SU-DHL-6 (cell line): ENCODE measurements around the gene SIX3.
A peak's percentile ranks its signal among the peaks of the same experiment; 100 is the strongest.

Experiments
- H2AFZ ChIP-seq: fragments of 200-600 bp; sonication (generic); 2 replicates; pipeline ENCODE4 v1.6.1; 2014; ENCODE audit warnings: low read depth, mild to moderate bottlenecking, moderate library complexity, mixed read lengths, antibody characterized with exemption, low read length; ENCODE audit not compliant: severe bottlenecking
- H3F3A ChIP-seq: fragments of 200-600 bp; shearing (Covaris generic); 2 replicates; pipeline ENCODE4 v1.6.0; 2016; ENCODE audit warnings: antibody characterized with exemption, mild to moderate bottlenecking; ENCODE audit not compliant: insufficient read depth
- H3K27ac ChIP-seq: fragments of 200-600 bp; sonication (generic); 2 replicates; pipeline ENCODE4 v1.5.1; 2016; ENCODE audit warnings: low read depth, mild to moderate bottlenecking, low read length, moderate library complexity, mixed read lengths
- H3K27me3 ChIP-seq: fragments of 200-600 bp; sonication (generic), shearing (Covaris generic); 2 replicates; pipeline ENCODE4 v1.6.0; 2014; ENCODE audit warnings: mild to moderate bottlenecking, low read length
- H3K36me3 ChIP-seq: fragments of 200-600 bp; sonication (generic); 2 replicates; pipeline ENCODE4 v1.6.1; 2014; ENCODE audit warnings: mild to moderate bottlenecking, low read length, mixed read lengths
- H3K4me2 ChIP-seq: fragments of 300-600, 200-600 bp; shearing (Covaris generic), sonication (generic); 2 replicates; pipeline ENCODE4 v1.6.0; 2014; ENCODE audit warnings: low read length, low read depth, mild to moderate bottlenecking; ENCODE audit not compliant: poor library complexity, severe bottlenecking
- H3K4me3 ChIP-seq: fragments of 200-600 bp; sonication (generic); 2 replicates; pipeline ENCODE4 v1.5.1; 2014; ENCODE audit warnings: antibody characterized with exemption, low read length, mild to moderate bottlenecking, mixed read lengths; ENCODE audit not compliant: insufficient read depth, poor library complexity, severe bottlenecking
- H3K79me2 ChIP-seq: fragments of 200-600 bp; sonication (generic); 2 replicates; pipeline ENCODE4 v1.6.1; 2014; ENCODE audit warnings: mild to moderate bottlenecking, low read length, moderate library complexity; ENCODE audit not compliant: insufficient read depth
- H3K9ac ChIP-seq: fragments of 200-600 bp; sonication (generic); 2 replicates; pipeline ENCODE4 v1.7.0; 2014; ENCODE audit warnings: mild to moderate bottlenecking, low read length
- H3K9me2 ChIP-seq: fragments of 200-600 bp; sonication (generic); replicated peaks from 2 replicates; pipeline ENCODE4 v1.6.1; 2014; ENCODE audit warnings: low read length; ENCODE audit not compliant: insufficient read depth
- H3K9me3 ChIP-seq: fragments of 200-600 bp; sonication (generic); 2 replicates; pipeline ENCODE4 v1.6.1; 2014; ENCODE audit warnings: low read length, mixed read lengths; ENCODE audit not compliant: insufficient read depth
- H4K20me1 ChIP-seq: fragments of 200-600 bp; sonication (generic); 2 replicates; pipeline ENCODE4 v1.6.1; 2014; ENCODE audit warnings: low read depth, mild to moderate bottlenecking, antibody characterized with exemption, low read length, moderate library complexity, mixed read lengths
- EZH2phosphoT487 ChIP-seq: fragments of 200-600 bp; sonication (generic), shearing (Covaris generic); conservative IDR thresholded peaks from 2 replicates; pipeline ENCODE4 v1.6.1; 2018; ENCODE audit warnings: mild to moderate bottlenecking, antibody characterized with exemption, low read length, moderate library complexity, mixed read lengths
- TF ChIP-seq, protein P1 (sequence below): fragments of 200-600 bp; sonication (generic); IDR thresholded peaks from one replicate; pipeline ENCODE4 v1.5.1; 2017; ENCODE audit warnings: antibody characterized with exemption, mild to moderate bottlenecking, low read length, moderate library complexity; ENCODE audit not compliant: insufficient read depth, poor library complexity, severe bottlenecking

SIX3 gene

DNA sequence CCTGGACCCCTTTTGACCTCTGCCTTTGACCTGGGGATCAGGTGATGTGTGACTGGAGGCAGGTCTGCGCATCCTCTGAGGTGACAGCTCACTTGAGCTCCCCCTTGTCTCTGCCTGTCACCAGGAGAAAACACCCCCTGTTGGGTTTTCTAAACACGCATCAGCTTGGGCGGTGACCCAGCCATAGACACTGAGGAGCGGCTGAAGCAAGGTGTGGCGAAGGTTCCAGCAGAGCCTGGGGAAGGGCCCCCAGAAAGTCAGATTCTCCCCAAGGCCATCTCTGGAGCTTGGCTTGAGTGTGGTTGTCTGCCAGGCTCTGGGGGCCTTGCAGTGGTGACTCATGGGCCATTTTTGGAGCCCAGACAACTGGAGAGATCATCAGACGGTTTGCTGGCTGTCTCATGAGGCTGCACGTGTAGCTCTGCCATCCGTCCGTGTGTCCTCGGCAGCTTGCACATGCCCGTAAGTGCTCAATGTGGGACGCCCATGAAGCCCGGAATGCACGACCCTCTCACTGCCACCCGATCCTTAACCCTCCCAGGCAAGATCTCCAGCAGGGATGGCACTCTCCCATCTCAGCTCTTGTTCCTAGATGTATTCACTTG is 29.4 kb downstream of the SIX3 start:
- Histone ChIP-seq H3F3A (no peaks in the 10 kb centered on the region), H3K9me3 (no peaks in the 10 kb centered on the region), H3K9ac (no peak overlapping the region), H3K36me3 (no peaks in the 10 kb centered on the region), H3K4me3 (no peak overlapping the region), H3K9me2 (no peaks in the 10 kb centered on the region), H3K27ac (no peak overlapping the region), H3K27me3 (no peaks in the 10 kb centered on the region), H2AFZ (no peak overlapping the region), H3K79me2 (no peaks in the 10 kb centered on the region), H3K4me2 (no peak overlapping the region), H4K20me1 (no peaks in the 10 kb centered on the region)
- TF ChIP-seq EZH2phosphoT487 = no peak
- TF ChIP-seq, protein P1, sequence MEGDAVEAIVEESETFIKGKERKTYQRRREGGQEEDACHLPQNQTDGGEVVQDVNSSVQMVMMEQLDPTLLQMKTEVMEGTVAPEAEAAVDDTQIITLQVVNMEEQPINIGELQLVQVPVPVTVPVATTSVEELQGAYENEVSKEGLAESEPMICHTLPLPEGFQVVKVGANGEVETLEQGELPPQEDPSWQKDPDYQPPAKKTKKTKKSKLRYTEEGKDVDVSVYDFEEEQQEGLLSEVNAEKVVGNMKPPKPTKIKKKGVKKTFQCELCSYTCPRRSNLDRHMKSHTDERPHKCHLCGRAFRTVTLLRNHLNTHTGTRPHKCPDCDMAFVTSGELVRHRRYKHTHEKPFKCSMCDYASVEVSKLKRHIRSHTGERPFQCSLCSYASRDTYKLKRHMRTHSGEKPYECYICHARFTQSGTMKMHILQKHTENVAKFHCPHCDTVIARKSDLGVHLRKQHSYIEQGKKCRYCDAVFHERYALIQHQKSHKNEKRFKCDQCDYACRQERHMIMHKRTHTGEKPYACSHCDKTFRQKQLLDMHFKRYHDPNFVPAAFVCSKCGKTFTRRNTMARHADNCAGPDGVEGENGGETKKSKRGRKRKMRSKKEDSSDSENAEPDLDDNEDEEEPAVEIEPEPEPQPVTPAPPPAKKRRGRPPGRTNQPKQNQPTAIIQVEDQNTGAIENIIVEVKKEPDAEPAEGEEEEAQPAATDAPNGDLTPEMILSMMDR = no peak

DNA sequence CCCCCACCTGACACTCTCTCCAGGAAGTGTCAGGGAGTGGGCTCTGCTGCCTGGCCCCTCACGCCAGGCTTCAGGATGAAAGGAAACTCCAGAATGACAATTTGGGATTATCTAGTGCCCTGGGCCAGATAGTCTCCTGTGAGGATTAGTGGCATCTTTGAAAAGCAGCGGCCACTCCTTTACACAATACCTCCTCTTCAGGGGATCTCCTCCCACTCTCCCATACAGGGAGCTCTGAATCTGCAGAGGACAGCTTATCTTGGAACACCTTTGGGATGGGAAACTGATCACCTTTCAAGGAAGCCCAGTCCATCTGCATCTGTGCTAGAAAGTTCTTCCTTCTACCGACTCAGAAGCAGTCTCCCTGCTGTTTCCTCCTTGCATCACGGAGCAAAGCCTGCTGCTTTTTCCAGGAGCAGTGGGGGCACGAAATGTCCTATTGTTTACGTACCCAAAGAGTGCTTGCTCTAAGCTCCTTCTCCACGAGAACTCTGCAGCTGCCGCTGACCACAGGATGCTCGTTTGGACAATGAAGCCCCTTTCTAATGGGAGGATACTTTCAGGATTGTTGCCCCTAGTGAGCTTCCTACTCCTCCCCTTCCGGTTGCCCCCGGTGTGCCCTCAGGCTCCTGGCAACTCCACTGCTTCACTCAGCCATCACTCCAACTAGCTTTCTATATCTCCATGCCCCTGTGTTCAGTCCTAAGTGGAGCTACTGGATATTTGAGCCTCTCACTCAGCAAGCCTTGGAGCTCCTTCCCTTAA is 31.5 kb downstream of the SIX3 start:
- Histone ChIP-seq H3K4me2 (no peak overlapping the region), H3K79me2 (no peaks in the 10 kb centered on the region), H3K36me3 (no peaks in the 10 kb centered on the region), H3K4me3 (no peak overlapping the region), H3K27ac (no peak overlapping the region), H3F3A (no peaks in the 10 kb centered on the region), H4K20me1 (no peaks in the 10 kb centered on the region), H2AFZ (no peak overlapping the region), H3K9me3 (no peaks in the 10 kb centered on the region), H3K27me3 (no peaks in the 10 kb centered on the region), H3K9me2 (no peaks in the 10 kb centered on the region), H3K9ac (no peak overlapping the region)
- TF ChIP-seq, protein P1 = no peak
- no peak for TF ChIP-seq EZH2phosphoT487

DNA sequence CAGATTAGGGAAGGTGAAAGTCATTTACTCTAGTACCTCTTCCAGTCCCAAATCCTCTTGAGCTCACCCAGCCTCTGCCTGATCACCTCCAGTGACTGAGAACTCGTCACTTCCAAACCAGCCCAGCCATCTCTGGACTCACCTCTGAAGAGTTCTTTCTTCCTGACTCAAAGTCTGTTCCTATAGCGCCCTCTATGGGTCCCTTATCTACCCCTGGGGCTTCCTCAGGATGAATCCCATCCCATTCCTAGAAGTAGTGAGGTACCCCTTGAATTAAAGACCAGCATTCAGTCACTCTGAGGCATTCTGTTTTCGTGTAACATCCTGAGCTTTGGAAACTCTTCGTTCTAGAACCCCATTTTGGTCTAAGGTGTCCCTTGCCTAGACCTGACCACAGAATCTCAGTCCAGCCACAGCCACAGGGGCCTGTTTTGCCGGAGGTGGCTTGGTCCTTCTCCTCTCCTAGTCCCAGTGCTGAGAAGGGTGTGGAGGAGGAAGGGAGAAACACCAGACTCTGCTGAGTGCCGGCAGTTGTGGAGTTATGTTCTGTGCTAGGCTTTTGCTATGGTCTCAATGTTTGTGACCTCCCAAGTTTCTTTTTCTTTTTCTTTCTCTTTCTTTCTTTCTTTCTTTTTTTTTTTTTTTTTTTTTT is 32.7 kb downstream of the SIX3 start:
- Histone ChIP-seq H2AFZ (no peak overlapping the region), H3K36me3 (no peaks in the 10 kb centered on the region), H3K9me2 (no peaks in the 10 kb centered on the region), H3K9me3 (no peaks in the 10 kb centered on the region), H4K20me1 (no peaks in the 10 kb centered on the region), H3K27ac (no peak overlapping the region), H3K4me2 (no peak overlapping the region), H3K79me2 (no peaks in the 10 kb centered on the region), H3F3A (no peaks in the 10 kb centered on the region), H3K4me3 (no peak overlapping the region), H3K9ac (no peak overlapping the region), H3K27me3 (no peaks in the 10 kb centered on the region)
- TF ChIP-seq, protein P1 = peak; percentile 12
- TF ChIP-seq EZH2phosphoT487 = no peak
